Skeletal muscle satellite cell (primary cell): ENCODE measurements around the gene PITPNM1. TPM values are rescaled to one million over a fixed set of nuclear protein-coding genes. Genes with fewer than 3 reads are reported as not detected.
"Not testable (repeated sequence)": the region's sequence is repeated elsewhere in the genome, so short reads cannot be mapped to it uniquely, and the experiment has no call there.

ENCODE experiments used
- H3K27me3 ChIP-seq: 2 replicates; pipeline ENCODE4 v1.7.0; 2013; ENCODE audit warnings: low read length; ENCODE audit not compliant: control insufficient read depth, insufficient read depth
- H3K36me3 ChIP-seq: 2 replicates; pipeline ENCODE4 v1.7.0; 2013; ENCODE audit warnings: mild to moderate bottlenecking, control low read depth, low read length; ENCODE audit not compliant: insufficient read depth
- H3K4me1 ChIP-seq: 2 replicates; pipeline ENCODE4 v1.7.0; 2013; ENCODE audit warnings: low read length; ENCODE audit not compliant: control insufficient read depth, insufficient read depth
- H3K4me2 ChIP-seq: 2 replicates; pipeline ENCODE4 v1.7.0; 2013; ENCODE audit warnings: mild to moderate bottlenecking, low read length
- H3K4me3 ChIP-seq: 2 replicates; pipeline ENCODE4 v1.7.0; 2013; ENCODE audit warnings: low read length
- H3K9ac ChIP-seq: 2 replicates; pipeline ENCODE4 v1.7.0; 2013; ENCODE audit warnings: mild to moderate bottlenecking, low read depth, low read length, moderate library complexity
- H3K9me3 ChIP-seq: replicated peaks from 2 replicates; pipeline ENCODE4 v1.7.0; 2013; ENCODE audit warnings: mild to moderate bottlenecking, control low read depth, low read length
- total RNA-seq: library from RNA; depleted of rRNA; stranded (reverse); fragments of >200 nt; gene quantifications from 2 replicates; pipeline ENCODE4 v1.2.3, GENCODE V29; 2012; rRNA removed

The PITPNM1 gene
- 17.2 and 18.3 TPM in 2 replicates for total RNA-seq

GRCh38 chr11:67504950-67505581 lies at the start of gene PITPNM1:
TSS of gene PITPNM1 (minus strand) at chr11:67505363. CDS start at chr11:67504180, 1,183 bp downstream.
- H3K9ac ChIP-seq, result peak within 1 kb of the TSS; percentile 73
- H3K9me3 ChIP-seq, result no peaks in the 10 kb centered on the region
- peak within 1 kb of the TSS; percentile 87 for H3K4me3 ChIP-seq
- no peaks in the 10 kb centered on the region for H3K27me3 ChIP-seq
- peaks cover 11% of the 10 kb centered on the region for H3K36me3 ChIP-seq
- peak within 1 kb of the TSS; percentile 99 for H3K4me2 ChIP-seq
- H3K4me1 ChIP-seq, result peaks cover 27% of the 10 kb centered on the region

- H3K27me3 ChIP-seq, result peaks cover 12% of the 10 kb centered on the region
- not testable (repeated sequence) for H3K9ac ChIP-seq, H3K4me1 ChIP-seq
These were observed 46.5 kb upstream of the PITPNM1 start for GRCh38 chr11:67551697-67552096.

GRCh38 chr11:67551127-67551526 lies 46.0 kb upstream of the PITPNM1 start:
- no peaks in the 10 kb centered on the region for H3K4me1 ChIP-seq
- H3K9ac ChIP-seq, result no peak overlapping the region
- H3K27me3 ChIP-seq, result peaks cover 18% of the 10 kb centered on the region
- H3K36me3 ChIP-seq, result no peaks in the 10 kb centered on the region
- H3K9me3 ChIP-seq, result no peaks in the 10 kb centered on the region
- H3K4me2 ChIP-seq, result no peak overlapping the region
- no peak overlapping the region for H3K4me3 ChIP-seq

More at GRCh38 chr11:67551697-67552096, 46.5 kb upstream of the PITPNM1 start:
- H3K4me3 ChIP-seq, H3K9me3 ChIP-seq, H3K36me3 ChIP-seq, H3K4me2 ChIP-seq: not testable (repeated sequence)

- Histone ChIP-seq H3K27me3 (peaks cover 30% of the 10 kb centered on the region), H3K4me1 (no peaks in the 10 kb centered on the region), H3K9me3 (no peaks in the 10 kb centered on the region), H3K9ac (no peak overlapping the region), H3K4me3 (no peak overlapping the region), H3K4me2 (no peak overlapping the region), H3K36me3 (no peaks in the 10 kb centered on the region)
These were observed 43.5 kb upstream of the PITPNM1 start for GRCh38 chr11:67548555-67549110.

- H3K4me1 ChIP-seq, H3K4me3 ChIP-seq, H3K36me3 ChIP-seq, H3K4me2 ChIP-seq, H3K9me3 ChIP-seq, H3K9ac ChIP-seq: not testable (repeated sequence)
- peaks cover 36% of the 10 kb centered on the region for H3K27me3 ChIP-seq
These were observed 42.9 kb upstream of the PITPNM1 start for GRCh38 chr11:67548112-67548511.

- Histone ChIP-seq H3K36me3 (no peaks in the 10 kb centered on the region), H3K4me2 (no peak overlapping the region), H3K4me3 (no peak overlapping the region), H3K9ac (no peak overlapping the region), H3K9me3 (no peaks in the 10 kb centered on the region), H3K27me3 (peaks cover 39% of the 10 kb centered on the region), H3K4me1 (no peaks in the 10 kb centered on the region)
These were observed 40.1 kb upstream of the PITPNM1 start for GRCh38 chr11:67545280-67545679.

- Histone ChIP-seq H3K9me3 (no peaks in the 10 kb centered on the region), H3K4me1 (no peaks in the 10 kb centered on the region), H3K4me3 (no peak overlapping the region), H3K9ac (no peak overlapping the region), H3K27me3 (peaks cover 37% of the 10 kb centered on the region), H3K4me2 (no peak overlapping the region), H3K36me3 (no peaks in the 10 kb centered on the region)
These were observed 39.6 kb upstream of the PITPNM1 start for GRCh38 chr11:67544616-67545242.

GRCh38 chr11:67543585-67543984 lies 38.4 kb upstream of the PITPNM1 start:
- Histone ChIP-seq H3K9ac (no peak overlapping the region), H3K4me2 (no peak overlapping the region), H3K4me1 (no peaks in the 10 kb centered on the region), H3K36me3 (no peaks in the 10 kb centered on the region), H3K27me3 (peaks cover 37% of the 10 kb centered on the region), H3K4me3 (no peak overlapping the region), H3K9me3 (no peaks in the 10 kb centered on the region)

GRCh38 chr11:67542971-67543370 lies 37.8 kb upstream of the PITPNM1 start:
- no peaks in the 10 kb centered on the region for H3K4me1 ChIP-seq
- no peaks in the 10 kb centered on the region for H3K36me3 ChIP-seq
- peaks cover 37% of the 10 kb centered on the region for H3K27me3 ChIP-seq
- no peak overlapping the region for H3K4me2 ChIP-seq
- no peak overlapping the region for H3K4me3 ChIP-seq
- H3K9ac ChIP-seq, result no peak overlapping the region
- no peaks in the 10 kb centered on the region for H3K9me3 ChIP-seq

- H3K4me3 ChIP-seq, result no peak overlapping the region
- no peaks in the 10 kb centered on the region for H3K4me1 ChIP-seq
- no peaks in the 10 kb centered on the region for H3K36me3 ChIP-seq
- no peak overlapping the region for H3K9ac ChIP-seq
- no peaks in the 10 kb centered on the region for H3K9me3 ChIP-seq
- H3K4me2 ChIP-seq, result no peak overlapping the region
- H3K27me3 ChIP-seq, result peaks cover 37% of the 10 kb centered on the region
These were observed 37.0 kb upstream of the PITPNM1 start for GRCh38 chr11:67542169-67542568.

GRCh38 chr11:67541198-67541597 lies 36.0 kb upstream of the PITPNM1 start:
- H3K9me3 ChIP-seq, result no peaks in the 10 kb centered on the region
- no peak overlapping the region for H3K9ac ChIP-seq
- no peaks in the 10 kb centered on the region for H3K36me3 ChIP-seq
- H3K4me3 ChIP-seq, result no peak overlapping the region
- H3K4me1 ChIP-seq, result no peaks in the 10 kb centered on the region
- H3K4me2 ChIP-seq, result no peak overlapping the region
- H3K27me3 ChIP-seq, result peaks cover 29% of the 10 kb centered on the region

GRCh38 chr11:67539550-67539949 lies 34.4 kb upstream of the PITPNM1 start:
- no peaks in the 10 kb centered on the region for H3K36me3 ChIP-seq
- H3K4me3 ChIP-seq, result no peak overlapping the region
- H3K9me3 ChIP-seq, result peaks cover under 1% of the 10 kb centered on the region
- H3K27me3 ChIP-seq, result peaks cover 15% of the 10 kb centered on the region
- no peak overlapping the region for H3K4me2 ChIP-seq
- no peaks in the 10 kb centered on the region for H3K4me1 ChIP-seq
- no peak overlapping the region for H3K9ac ChIP-seq
